ENCODE results near the gene GOLT1A.
A peak's percentile ranks its signal among the peaks of the same experiment; 100 is the strongest.

Gene GOLT1A

DNA sequence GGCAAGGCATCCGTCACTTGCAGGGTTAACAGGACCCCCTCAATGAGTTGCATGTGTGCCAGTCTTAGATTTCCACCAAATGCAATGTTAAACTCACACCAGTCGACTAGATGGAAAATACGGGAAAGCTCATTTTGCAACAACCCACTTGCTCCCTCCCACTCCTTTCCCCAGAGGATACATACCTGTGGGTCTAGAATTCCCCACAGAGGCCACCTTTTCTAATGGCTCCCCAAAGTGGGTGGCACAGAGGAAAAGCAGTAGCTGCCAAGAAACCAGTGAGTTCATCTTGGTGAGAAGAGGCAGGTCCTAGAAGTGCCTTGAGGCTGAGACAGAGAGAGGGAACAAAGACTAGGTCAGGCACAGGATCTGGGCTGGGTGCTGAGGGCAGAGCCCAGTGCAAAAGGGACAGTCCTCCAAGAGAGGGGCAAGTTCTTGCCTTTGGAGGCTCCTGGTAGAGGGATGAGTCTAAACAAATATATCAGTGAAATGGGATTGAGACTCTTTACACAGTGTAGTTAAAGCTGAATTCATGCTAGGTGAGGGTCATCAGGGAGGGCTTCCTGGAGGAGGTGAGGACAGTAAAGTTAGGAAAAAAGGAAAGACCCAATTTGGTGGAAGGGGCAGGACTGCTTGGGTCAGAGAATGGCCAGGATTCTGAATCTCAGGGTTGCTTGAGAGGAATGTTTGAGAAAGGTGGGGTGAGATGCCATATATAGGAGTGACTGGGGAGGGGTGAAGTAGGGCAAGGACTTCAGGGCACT lies 21.0 kb downstream of the GOLT1A start:
- no peak for DNase-seq (ENCODE audit: low read depth in 2 of 2)

DNA sequence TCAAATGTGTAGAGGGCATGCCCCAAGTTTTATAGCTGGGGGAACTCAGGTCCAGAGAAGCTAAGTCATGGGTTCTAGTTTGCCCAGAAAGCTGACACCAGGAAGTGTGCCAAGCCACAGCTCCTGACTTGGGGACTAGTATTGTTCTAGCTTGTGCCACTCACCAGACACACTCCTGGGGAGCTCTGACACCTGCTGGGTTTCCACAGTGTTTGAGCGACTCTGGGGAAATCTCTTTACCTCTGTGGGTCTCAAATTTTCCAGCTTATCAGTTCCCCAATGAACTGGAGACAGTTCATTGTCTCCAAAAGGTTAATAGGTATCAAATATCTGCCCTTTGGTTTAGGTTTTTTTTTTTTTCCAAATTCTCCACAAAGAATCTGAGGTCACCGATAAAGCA lies 21.7 kb downstream of the GOLT1A start:
- no peak for DNase-seq (ENCODE audit: low read depth in 2 of 2)

DNA sequence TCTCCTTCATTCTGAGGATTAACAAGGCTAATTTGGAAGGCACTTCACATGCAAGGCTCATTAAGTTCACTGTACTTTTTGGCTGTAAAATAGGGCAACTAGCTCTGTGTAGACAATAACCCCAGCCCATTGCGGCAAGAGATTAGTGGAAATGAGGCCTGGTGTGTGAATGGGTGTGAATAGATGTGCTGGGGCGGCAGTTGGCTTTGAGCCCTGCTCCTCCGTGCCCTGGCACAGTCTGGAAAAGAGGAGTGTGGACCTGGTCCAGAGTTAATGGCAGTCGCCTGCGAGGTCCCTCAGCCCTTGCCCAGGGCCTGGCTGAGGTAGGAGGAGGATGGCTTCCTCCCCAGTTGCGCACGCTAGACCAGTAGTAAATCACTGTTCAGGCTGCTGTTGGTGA lies 22.3 kb downstream of the GOLT1A start:
- DNase-seq (ENCODE audit: low read depth in 2 of 2): no peak

DNA sequence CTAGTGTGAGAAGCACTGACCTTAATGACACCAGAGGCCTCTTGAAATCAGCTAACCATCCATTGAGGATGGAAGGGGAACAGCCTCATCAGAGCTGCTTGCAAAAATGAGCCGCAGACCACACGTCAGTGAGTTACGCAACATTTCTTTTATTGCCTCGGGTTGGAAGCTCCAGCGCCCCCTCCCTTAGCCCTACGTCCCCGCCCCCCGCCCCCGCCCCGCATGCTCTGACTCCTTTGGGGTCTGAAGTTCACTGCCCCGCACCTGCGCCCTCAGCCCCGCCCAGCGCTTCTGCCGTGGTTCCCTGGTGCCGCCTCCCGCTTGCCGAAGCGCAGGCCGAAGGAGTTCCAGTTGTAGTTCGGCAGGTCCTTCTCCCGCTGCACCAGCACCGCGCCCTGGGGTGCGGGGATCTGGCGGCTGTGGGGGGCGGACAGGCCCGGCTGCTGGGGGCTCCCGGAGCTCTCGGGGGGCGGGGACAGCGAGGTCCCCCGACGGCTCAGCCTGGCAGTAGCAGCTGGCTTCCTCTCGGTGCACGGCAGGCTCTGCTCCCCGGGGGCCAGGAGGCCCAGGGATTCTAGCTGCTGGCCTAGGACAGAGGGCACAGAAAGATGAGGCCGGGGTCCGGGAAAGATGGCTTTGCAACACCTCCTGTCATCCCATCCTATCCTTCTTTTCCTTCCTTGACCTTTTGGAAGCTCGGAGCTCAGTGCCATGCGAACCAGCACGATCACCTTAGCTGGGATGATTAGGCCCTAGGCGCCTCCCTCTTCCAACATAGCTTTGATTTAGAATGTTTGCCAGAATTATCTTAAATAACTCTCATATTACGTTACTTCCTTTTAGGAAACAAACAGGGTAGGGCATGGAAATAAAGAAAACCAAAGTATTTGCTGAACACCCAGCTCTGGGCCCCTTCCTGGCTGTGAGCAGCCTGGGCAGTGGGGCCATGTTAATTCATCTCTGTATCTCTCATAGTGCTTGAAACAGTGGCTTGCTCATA lies 23.3 kb downstream of the GOLT1A start:
- DNase-seq (ENCODE audit: low read depth in 2 of 2): peak in 1 of 2 donors; percentile 11

DNA sequence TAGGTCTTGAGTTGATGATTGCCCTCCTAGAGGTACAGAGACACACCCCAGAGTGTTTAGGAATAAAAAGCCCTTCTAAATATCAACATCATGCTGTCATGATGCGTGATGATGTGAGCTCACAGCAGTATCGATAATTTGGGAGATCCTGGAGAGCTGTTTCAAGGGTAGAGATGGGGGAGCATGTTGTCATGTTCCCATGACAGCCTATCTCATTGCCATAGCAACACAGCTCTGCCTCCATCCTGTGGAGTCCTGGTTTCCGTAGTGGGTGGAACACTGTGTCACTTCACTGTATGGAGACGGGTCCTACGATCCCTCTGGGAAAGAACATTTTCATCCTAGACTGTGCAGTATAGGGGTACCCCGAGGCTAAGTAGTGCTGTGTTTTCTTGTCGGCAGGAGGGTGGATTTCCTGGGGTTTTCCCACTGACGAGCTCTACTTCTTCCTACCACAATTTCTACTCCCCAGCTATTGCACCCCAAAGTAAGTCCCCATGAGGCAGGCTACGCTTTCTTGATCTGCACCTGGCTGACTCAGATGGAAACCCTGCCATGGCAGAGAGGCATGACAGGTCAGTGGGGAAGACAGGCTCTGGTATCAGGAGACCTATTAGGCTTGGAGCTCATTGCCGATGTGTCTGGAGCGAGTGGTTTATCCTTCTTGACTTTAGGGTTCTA lies 24.7 kb downstream of the GOLT1A start:
- DNase-seq (ENCODE audit: low read depth in 2 of 2): no peak

DNA sequence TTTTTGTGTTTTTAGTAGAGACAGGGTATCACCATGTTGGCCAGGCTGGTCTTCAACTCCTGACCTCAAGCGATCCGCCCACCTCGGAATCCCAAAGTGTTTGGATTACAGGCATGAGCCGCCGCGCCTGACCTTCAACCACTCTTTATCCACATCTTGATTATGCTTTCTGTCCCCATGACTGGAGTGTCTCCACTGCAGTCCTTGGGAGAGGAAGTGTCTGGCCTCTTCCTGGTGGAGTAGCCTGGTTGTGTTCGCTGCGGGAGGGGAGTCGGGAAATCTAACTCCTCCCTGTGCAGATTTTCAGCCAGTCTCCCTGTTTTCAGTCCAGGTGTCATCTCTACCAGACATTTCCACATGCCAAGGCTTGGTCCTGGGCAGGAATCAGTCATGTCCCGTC lies 27.2 kb downstream of the GOLT1A start:
- DNase-seq (ENCODE audit: low read depth in 2 of 2): no peak

DNA sequence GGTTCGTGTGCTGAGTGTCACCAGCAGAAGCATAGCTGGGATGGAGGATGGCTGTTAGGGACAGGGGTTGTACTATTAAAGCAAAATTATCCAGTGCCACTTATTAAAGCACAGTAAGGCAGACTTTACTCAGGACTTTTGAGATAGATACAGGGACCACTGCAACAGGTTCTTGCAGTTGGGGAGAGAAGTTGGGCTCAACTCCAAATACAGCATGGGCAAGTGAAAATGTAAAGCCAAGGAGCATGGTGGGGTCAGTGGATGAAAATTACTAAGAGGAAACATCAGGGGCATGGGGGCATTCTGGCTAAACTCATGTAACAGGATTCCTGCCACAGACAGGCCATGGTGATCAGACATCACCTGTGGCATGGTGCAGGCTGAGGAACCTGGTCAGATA lies 32.7 kb downstream of the GOLT1A start:
- DNase-seq (ENCODE audit: low read depth in 2 of 2): no peak

DNA sequence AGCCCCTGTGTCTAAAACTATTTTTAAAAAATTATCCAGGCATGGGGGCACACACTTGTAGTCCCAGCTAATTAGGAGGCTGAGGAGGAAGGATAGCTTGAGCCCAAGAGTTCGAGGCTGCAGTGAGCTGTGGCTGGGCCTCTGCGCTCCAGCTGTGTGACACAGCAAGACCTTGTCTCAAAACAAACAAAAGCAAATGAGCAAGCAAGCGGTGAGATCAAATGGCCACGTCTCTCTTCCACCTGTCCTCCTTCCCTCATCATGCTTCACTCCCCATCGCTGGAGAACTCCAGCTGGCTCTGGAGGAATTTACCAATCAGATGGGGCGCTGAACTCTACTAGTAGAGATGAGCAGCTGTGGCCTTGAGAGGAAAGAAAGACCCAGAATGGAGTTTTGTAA lies 33.7 kb downstream of the GOLT1A start:
- no peak for DNase-seq (ENCODE audit: low read depth in 2 of 2)

DNA sequence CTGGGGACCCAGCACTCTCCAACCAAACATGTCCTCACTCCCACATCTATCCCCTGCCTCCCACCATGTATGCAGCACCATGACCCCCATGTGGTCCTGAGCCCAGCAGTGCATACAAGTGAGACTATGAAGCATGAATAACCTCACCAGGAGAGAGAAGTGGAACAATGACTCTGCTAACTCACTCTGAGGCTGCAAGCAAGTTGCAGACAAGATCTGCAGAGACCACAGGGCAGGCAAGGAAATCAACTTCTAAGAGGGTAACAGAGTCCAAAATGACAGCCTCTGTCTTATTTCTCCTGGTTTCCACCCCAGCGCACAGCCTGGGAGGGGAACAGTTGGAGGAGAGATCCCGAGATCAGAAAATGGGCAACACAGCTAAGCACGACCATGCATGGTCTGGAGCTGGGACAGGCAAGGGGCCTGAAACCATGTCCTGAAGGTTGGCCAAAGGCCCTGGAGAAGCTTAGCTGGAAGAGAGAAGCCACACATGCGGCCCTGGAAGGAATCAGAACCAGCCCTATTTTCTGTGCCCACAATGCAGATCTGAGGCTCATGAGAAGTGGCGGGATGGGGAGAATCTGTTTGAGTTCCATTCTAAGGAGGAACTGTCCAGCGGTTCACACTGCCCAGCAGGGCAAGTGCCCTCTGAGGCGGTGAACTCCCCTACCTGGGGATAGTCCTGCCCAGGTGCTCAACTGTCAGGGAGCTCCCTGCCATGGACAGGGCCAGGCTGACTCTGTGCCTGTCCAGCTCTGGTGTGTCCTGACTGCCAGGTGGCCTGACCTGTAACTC lies 35.1 kb downstream of the GOLT1A start:
- DNase-seq (ENCODE audit: low read depth in 2 of 2): no peak

DNA sequence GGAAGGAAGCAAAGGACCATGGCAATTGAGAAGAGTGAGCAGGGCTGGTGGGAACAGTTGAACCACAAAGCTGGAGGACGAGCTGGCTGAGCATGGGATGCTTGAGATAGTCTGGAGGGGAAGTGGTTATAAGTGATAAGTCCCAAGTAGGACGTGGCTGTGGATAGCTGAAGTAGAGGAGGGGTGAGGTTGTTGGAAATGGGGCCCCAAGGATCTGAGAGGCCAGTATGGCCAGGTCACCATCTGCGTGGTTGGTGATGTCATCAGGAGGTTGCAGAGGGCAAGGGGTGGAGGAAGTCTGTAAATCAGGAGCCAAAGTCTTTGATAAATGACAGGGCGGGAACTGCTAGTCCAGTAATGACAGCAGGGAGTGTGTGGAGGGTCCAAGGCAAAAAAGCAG lies 36.7 kb downstream of the GOLT1A start:
- no peak for DNase-seq (ENCODE audit: low read depth in 2 of 2)

DNA sequence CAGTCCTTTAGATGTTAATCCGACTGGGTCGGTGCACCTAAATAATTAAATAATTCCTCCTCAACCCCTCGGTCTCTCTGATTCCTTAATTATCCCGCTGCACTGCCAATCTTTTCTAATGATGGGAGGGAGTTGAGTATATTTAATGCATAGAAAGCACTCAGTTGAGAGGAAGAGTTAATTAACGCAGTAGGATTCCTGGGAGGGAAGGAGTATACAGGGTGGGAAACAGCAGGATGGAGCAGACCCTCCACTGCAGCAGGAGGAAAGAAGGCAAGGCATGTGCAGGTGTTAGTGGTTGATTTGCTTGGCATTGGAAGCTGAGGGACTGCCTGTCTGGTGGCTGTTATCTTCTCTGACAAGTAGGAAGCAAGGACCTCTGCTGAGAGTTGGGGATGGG lies 37.7 kb downstream of the GOLT1A start:
- no peak for DNase-seq (ENCODE audit: low read depth in 2 of 2)

DNA sequence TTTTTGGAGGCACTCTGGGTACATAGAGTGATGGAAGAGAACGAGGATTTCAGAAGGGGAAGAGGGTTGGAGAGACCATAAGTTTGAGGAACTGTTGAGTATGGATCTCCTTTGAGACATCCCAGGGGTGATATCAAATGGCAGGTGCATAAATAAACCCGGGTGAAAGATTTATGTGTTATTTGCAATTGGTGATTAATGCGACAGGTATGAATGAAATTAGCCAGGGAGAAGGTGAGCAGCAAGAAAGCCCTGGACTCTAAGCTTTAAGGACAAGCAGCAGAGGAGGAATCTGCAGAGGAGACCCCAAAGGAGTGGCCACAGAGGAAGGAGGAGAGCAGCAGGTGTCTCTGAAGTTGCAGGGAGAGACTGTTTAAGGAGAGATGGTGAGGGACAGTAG lies 38.8 kb downstream of the GOLT1A start:
- no peak for DNase-seq (ENCODE audit: low read depth in 2 of 2)

DNA sequence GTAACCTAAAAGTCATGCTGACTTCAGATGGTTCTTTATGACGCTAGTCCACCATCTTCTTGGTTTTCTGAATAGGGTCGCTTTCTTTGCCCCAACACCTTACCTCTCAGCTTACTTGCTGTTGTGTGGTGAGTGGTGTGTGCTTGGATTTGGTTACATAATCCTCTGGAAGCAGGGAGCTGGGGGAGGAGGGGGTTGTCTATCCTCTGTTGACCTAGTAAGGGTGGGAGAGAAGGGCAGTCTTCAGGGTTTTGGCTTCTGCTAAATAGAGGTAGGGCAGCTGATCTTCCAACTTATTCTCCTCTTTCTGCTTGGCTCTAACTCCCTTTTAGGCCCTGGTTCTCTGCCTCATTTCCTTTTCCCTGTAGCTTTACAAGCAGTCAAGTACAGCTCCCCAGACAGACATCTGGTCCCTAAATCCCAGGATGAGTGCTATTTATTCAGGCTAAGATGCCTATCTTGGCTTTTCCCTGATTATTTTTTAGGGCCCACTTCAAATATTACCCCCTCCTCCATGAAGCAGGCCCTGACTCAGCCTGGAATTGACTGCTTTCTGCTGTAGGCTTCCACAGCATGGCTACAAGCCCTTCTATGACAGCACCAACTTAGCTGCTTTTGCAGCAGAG lies 41.3 kb downstream of the GOLT1A start:
- no peak for DNase-seq (ENCODE audit: low read depth in 2 of 2)

DNA sequence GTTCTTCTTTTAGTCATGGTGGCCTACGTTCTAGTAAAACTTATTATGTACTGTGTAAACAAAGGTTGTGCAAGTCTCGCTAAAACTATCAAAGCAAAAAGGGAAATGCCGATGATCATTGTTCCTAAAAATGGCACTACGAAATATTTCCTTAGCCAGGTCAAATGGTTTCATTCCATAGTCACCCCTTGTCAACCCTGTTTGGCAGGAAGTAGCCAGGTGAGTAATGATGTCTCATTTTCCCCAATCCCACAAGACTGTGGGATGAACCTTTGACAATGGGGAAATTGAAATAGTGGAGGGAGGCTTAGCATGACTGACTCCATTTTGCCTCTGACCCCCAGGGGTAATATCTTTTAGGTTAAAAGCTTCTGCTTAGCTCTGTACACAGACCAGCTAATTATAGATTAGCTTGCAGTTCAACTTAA lies 42.0 kb downstream of the GOLT1A start:
- no peak for DNase-seq (ENCODE audit: low read depth in 2 of 2)

DNA sequence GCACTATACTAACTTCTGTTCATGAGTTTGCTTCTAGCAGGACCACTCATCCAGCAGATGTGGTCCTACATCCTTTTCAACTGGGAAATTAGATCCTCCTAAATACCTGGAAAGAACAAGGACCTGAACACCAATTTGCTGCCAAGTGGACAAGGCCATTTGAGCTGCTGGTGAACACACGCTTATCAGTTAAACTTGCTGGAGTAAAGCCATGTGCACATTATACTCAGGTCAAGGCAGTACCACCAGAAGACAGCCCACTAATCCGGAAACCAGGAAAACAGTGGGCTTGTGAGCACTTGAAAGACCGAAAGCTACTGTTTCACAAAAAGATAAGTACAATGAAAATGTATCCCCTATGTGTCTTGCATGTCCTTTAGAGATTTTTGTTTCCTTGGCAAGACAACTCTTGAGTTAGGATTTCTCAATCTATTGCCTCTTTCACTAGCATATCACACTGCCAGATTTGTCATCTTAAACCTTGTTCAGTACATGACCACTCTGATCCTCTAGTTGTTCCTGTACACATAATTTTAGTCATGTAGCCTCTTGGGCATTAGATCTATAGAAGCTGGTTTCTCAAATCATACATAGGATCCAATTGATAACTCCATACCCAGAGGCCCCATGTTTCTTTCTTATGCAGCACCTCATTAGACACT lies 43.2 kb downstream of the GOLT1A start:
- DNase-seq (ENCODE audit: low read depth in 2 of 2): no peak

DNA sequence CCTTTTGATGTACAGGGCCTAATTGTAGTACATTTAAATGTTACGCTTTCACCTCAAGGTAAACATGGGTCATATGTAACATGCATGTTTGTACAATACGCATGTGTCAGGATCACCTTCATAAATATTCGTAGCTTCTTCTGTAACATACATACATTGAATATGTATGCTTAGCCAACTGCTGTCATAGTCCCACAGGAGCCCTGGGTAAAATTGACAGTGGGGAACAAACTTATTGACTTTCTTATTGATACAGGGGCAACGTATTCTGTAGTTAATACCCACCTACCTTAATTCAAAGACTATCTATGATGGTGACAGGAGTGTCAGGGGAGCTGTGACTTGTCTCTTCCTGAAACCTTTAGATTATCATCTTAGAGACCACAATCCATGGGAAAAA lies 43.9 kb downstream of the GOLT1A start:
- no peak for DNase-seq (ENCODE audit: low read depth in 2 of 2)

DNA sequence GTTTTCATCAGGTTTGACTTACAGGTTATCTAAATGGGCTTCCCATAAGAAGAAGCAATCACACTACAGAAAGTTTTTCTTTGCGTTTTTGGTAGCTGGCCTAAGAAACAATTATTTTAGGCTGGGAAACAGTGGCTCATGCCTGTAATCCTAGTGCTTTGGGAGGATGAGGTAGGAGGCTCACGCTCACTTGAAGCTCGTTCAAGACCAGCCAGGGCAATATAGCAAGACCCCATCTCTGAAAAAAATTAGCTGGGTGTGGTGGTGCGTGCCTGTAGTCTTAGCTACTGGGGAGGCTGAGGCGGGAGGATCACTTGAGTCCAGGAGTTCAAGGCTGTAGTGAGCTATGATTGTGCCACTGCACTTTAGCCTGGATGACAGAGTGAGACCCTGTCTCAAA lies 46.1 kb downstream of the GOLT1A start:
- no peak for DNase-seq (ENCODE audit: low read depth in 2 of 2)

DNA sequence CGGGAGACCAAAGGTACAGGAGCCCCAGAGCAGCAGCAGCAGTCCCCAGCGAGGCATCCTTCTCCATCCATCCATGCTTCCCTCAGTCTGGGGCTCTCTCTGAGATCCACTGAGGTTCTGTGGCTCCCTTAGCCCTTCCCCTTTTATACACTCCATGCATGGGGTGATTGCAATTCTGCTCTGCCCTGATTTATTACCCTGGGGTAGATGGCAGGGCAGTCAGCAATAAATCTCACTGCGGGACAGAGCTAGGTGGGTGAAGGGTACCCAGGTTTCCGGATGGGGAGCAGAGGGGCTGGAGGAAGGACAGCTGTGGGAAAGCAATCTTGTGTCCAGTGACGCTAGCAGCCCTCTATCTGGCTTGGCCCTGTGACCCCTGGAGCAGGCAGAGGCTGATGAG lies 47.6 kb downstream of the GOLT1A start, which contains the start of gene REN:
REN (minus strand) TSS at position 119 of the 400 bp plus-strand sequence; CDS start at position 75, 44 bp downstream.
- no peak for DNase-seq (ENCODE audit: low read depth in 2 of 2)

DNA sequence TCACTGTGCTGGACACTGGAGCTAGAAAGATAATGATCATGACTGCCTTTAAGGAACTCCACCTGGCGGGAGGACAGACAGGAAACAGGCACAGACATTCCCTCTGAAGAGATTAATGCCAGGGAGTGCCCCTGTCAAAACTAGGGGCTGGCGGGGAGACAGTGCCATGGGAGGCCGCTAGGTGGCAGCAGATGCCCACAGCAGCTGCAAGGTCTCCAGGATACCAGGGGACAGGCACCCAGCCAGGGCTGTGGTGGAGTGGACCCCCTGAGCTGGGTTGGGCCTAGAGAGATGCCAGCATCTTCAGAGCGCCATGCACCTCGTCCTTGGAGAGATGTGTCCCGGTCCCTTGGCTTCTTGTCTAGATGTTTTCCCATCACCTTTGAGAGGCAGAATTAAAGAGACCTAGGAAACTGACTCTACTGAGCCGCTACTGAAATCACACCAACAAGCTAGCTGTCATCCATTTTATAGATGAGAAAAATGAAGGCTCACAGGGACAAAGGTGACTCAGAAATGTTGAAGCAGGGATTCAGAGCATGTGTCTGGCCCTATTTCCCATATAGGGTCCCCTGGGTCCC lies 51.2 kb downstream of the GOLT1A start:
- DNase-seq (ENCODE audit: low read depth in 2 of 2): peak; percentile 50 to 64

Measured in stimulated activated CD8-positive, alpha-beta memory T cell treated with anti-CD3 and anti-CD28 coated beads, Interleukin-15, amount 100 ng/mL, for 4 hours (primary cell).